Muscle of leg (tissue), 11 donors: Measurements from ENCODE around the gene BACH1. TPM values are rescaled to one million over a fixed set of nuclear protein-coding genes. Genes with fewer than 3 reads are reported as not detected.

Experiments
- DNase-seq: peaks from one replicate; pipeline ENCODE4 v3.0.0; 2013
- H3K27ac ChIP-seq: one replicate; pipeline ENCODE4 v1.5.1; 2013; ENCODE audit warnings: mild to moderate bottlenecking, low read length, control low read depth
- H3K27me3 ChIP-seq: one replicate; pipeline ENCODE4 v1.6.1; 2013; ENCODE audit warnings: low read length; ENCODE audit not compliant: control insufficient read depth, insufficient read depth
- H3K36me3 ChIP-seq: one replicate; pipeline ENCODE4 v1.6.1; 2013; ENCODE audit warnings: low read length; ENCODE audit not compliant: control insufficient read depth, insufficient read depth
- H3K4me1 ChIP-seq: one replicate; pipeline ENCODE4 v1.6.1; 2013; ENCODE audit warnings: low read length; ENCODE audit not compliant: control insufficient read depth, insufficient read depth
- H3K4me3 ChIP-seq: one replicate; pipeline ENCODE4 v1.5.1; 2013; ENCODE audit warnings: low read length, control low read depth
- H3K9me3 ChIP-seq: replicated peaks from 2 replicates; pipeline ENCODE4 v1.6.1; 2013; ENCODE audit warnings: low read depth, low read length; ENCODE audit not compliant: control insufficient read depth
- WGBS: methylation state at CpG from one replicate; pipeline ENCODE4 v1.1.5; 2013; ENCODE audit warnings: missing lambda C conversion rate; ENCODE audit not compliant: insufficient coverage; 5-methylcytosine and 5-hydroxymethylcytosine counted together
- polyA plus RNA-seq, 8 donors: library from polyadenylated mRNA; unstranded; fragments of 120-200 nt; gene quantifications; one replicate each; pipeline versions ENCODE4 v1.2.1 to v1.2.3, GENCODE V29; 2013; ENCODE audit warnings: inconsistent platforms in 1 of 8, low replicate concordance in 1 of 8; ENCODE audit not compliant: insufficient read length in 8 of 8, insufficient read depth in 1 of 8
- total RNA-seq: library from RNA; stranded (reverse); fragments of 120-200 nt; gene quantifications from one replicate; pipeline ENCODE4 v1.2.4, GENCODE V29; 2013

Gene BACH1
- total and polyA plus RNA-seq, 9 donors, result 17.1 to 73.5 (median 24.3) TPM

- Histone ChIP-seq H3K36me3 (no peaks in the 10 kb centered on the region), H3K27ac (no peak overlapping the region), H3K27me3 (no peaks in the 10 kb centered on the region), H3K4me3 (no peak overlapping the region), H3K9me3 (no peaks in the 10 kb centered on the region), H3K4me1 (no peaks in the 10 kb centered on the region)
- no CpG with 5 or more reads among the region's 4 CpGs for WGBS
- no peak for DNase-seq
Measured at GRCh38 chr21:29386803-29387202, 88.1 kb downstream of the BACH1 start.

- WGBS, result no CpG with 5 or more reads among the region's 5 CpGs
- no peak for DNase-seq
- H3K4me3 ChIP-seq, result no peak overlapping the region
Measured at GRCh38 chr21:29387598-29387997, 88.9 kb downstream of the BACH1 start.

GRCh38 chr21:29389136-29389535 lies 90.4 kb downstream of the BACH1 start:
- peak; percentile 74 for DNase-seq
- Histone ChIP-seq H3K9me3 (no peaks in the 10 kb centered on the region), H3K36me3 (no peaks in the 10 kb centered on the region), H3K27ac (no peak overlapping the region), H3K27me3 (no peaks in the 10 kb centered on the region), H3K4me1 (no peaks in the 10 kb centered on the region), H3K4me3 (no peak overlapping the region)
- no CpG with 5 or more reads among the region's 3 CpGs for WGBS

More at GRCh38 chr21:29387598-29387997, 88.9 kb downstream of the BACH1 start:
- no peaks in the 10 kb centered on the region for H3K27me3 ChIP-seq
- no peaks in the 10 kb centered on the region for H3K36me3 ChIP-seq
- no peak overlapping the region for H3K27ac ChIP-seq
- no peaks in the 10 kb centered on the region for H3K9me3 ChIP-seq
- no peaks in the 10 kb centered on the region for H3K4me1 ChIP-seq

GRCh38 chr21:29390778-29391177 lies 92.1 kb downstream of the BACH1 start:
- Histone ChIP-seq H3K36me3 (no peaks in the 10 kb centered on the region), H3K27me3 (no peaks in the 10 kb centered on the region), H3K4me3 (no peak overlapping the region), H3K9me3 (no peaks in the 10 kb centered on the region), H3K4me1 (no peaks in the 10 kb centered on the region), H3K27ac (no peak overlapping the region)
- DNase-seq, result no peak
- WGBS, result no CpG with 5 or more reads among the region's 2 CpGs

- WGBS, result 83% methylated on average over 1 of the region's 2 CpGs
- H3K36me3 ChIP-seq, result no peaks in the 10 kb centered on the region
- H3K27me3 ChIP-seq, result no peaks in the 10 kb centered on the region
- H3K9me3 ChIP-seq, result peaks cover under 1% of the 10 kb centered on the region
- H3K4me1 ChIP-seq, result no peaks in the 10 kb centered on the region
- H3K4me3 ChIP-seq, result no peak overlapping the region
- no peak overlapping the region for H3K27ac ChIP-seq
- no peak for DNase-seq
Measured at GRCh38 chr21:29394051-29394450, 95.3 kb downstream of the BACH1 start.

Other genes starting within 250 kb of the BACH1 start
- 117 TPM for gene CCT8, start 225.3 kb upstream of the BACH1 start, total RNA-seq
- gene CCT8, start 225.3 kb upstream of the BACH1 start, polyA plus RNA-seq, result 100 to 1,000 TPM; 147 to 181 (median 166) TPM
- 53.5 TPM for gene MAP3K7CL, start 168.3 kb upstream of the BACH1 start, total RNA-seq
- 10 to 100 TPM; 57.2 to 84.9 (median 76.1) TPM for gene MAP3K7CL, start 168.3 kb upstream of the BACH1 start, polyA plus RNA-seq